SK-N-SH treated with all-trans-retinoic acid at 6 μM for 48 hours (cell line): ENCODE measurements around the gene SLC4A5.
A peak's percentile ranks its signal among the peaks of the same experiment; 100 is the strongest.

Source experiments
- ATAC-seq: fragments of 200-7000 bp; cut with Tn5 transposase; 3 replicates; pipeline ENCODE4 v1.9.1; 2020; ENCODE audit warnings: mild to moderate bottlenecking, moderate library complexity
- ARNTL ChIP-seq: fragments of 450-650 bp; formaldehyde crosslinking; IDR thresholded peaks from 2 replicates; pipeline ENCODE4 v1.5.0; 2020; ENCODE audit warnings: low read depth, mild to moderate bottlenecking, moderate library complexity, borderline replicate concordance
- BACH2 ChIP-seq: fragments of 250-450 bp; sonication (Bioruptor Pico); IDR thresholded peaks from 2 replicates; pipeline ENCODE4 v1.9.0; 2021; ENCODE audit warnings: mild to moderate bottlenecking, borderline replicate concordance
- CREB5 ChIP-seq: fragments of 250-450 bp; sonication (Bioruptor Pico); IDR thresholded peaks from 2 replicates; pipeline ENCODE4 v1.5.1; 2020; ENCODE audit warnings: low read depth, mild to moderate bottlenecking, moderate library complexity
- CSDC2 ChIP-seq: fragments of 250-450 bp; sonication (Bioruptor Pico); IDR thresholded peaks from 2 replicates; pipeline ENCODE4 v1.5.0; 2020; ENCODE audit warnings: mild to moderate bottlenecking, moderate library complexity
- ISL1 ChIP-seq: fragments of 250-450 bp; sonication (Bioruptor Pico); IDR thresholded peaks from 2 replicates; pipeline ENCODE4 v2.1.2; 2022; ENCODE audit warnings: mild to moderate bottlenecking, moderate library complexity
- OSR1 ChIP-seq: fragments of 250-450 bp; sonication (Bioruptor Pico); IDR thresholded peaks from 2 replicates; pipeline ENCODE4 v1.8.0; 2022; ENCODE audit warnings: moderate library complexity, mild to moderate bottlenecking, inconsistent platforms
- POU6F1 ChIP-seq: fragments of 250-450 bp; sonication (Bioruptor Pico); IDR thresholded peaks from 2 replicates; pipeline ENCODE4 v1.8.0; 2021; ENCODE audit warnings: low read depth, mild to moderate bottlenecking, moderate library complexity, borderline replicate concordance
- PPARA ChIP-seq: fragments of 250-450 bp; sonication (Bioruptor Pico); IDR thresholded peaks from 2 replicates; pipeline ENCODE4 v1.5.0; 2020; ENCODE audit warnings: mild to moderate bottlenecking, borderline replicate concordance
- RARB ChIP-seq: fragments of 250-450 bp; sonication (Bioruptor Pico); IDR thresholded peaks from 2 replicates; pipeline ENCODE4 v1.8.0; 2021; ENCODE audit warnings: mild to moderate bottlenecking, moderate library complexity
- TCF4 ChIP-seq: fragments of 250-450 bp; sonication (Bioruptor Pico); IDR thresholded peaks from 2 replicates; pipeline ENCODE4 v1.8.0; 2021; ENCODE audit warnings: mild to moderate bottlenecking, moderate library complexity, borderline replicate concordance
- TOX ChIP-seq: fragments of 250-450 bp; sonication (Bioruptor Pico); IDR thresholded peaks from 2 replicates; pipeline ENCODE4 v1.8.0; 2021; ENCODE audit warnings: mild to moderate bottlenecking, moderate library complexity, borderline replicate concordance
- TSHZ2 ChIP-seq: fragments of 250-450 bp; sonication (Bioruptor Pico); IDR thresholded peaks from 2 replicates; pipeline ENCODE4 v1.5.0; 2020; ENCODE audit warnings: mild to moderate bottlenecking, moderate library complexity
- ZC3H10 ChIP-seq: fragments of 250-450 bp; sonication (Bioruptor Pico); IDR thresholded peaks from 2 replicates; pipeline ENCODE4 v1.5.1; 2021; ENCODE audit warnings: mild to moderate bottlenecking, moderate library complexity
- ZFP3 ChIP-seq: fragments of 250-450 bp; sonication (Bioruptor Pico); IDR thresholded peaks from 2 replicates; pipeline ENCODE4 v1.5.0; 2020; ENCODE audit warnings: mild to moderate bottlenecking, moderate library complexity
- ZFP30 ChIP-seq: fragments of 450-650 bp; formaldehyde crosslinking; IDR thresholded peaks from 2 replicates; pipeline ENCODE4 v1.5.0; 2022; ENCODE audit warnings: mild to moderate bottlenecking, moderate library complexity
- ZNF565 ChIP-seq: fragments of 450-650 bp; formaldehyde crosslinking; conservative IDR thresholded peaks from 2 replicates; pipeline ENCODE4 v1.5.0; 2020; ENCODE audit warnings: low read depth, mild to moderate bottlenecking, moderate library complexity
- ZNF8 ChIP-seq: fragments of 450-650 bp; formaldehyde crosslinking; IDR thresholded peaks from 2 replicates; pipeline ENCODE4 v1.5.0; 2020; ENCODE audit warnings: mild to moderate bottlenecking, moderate library complexity

The SLC4A5 gene

GRCh38 chr2:74264281-74264680 lies 78.9 kb downstream of the SLC4A5 start:
- ATAC-seq: no peak
- TF ChIP-seq ZFP3 (CRISPR knock-in tag) (no peak), ISL1 (CRISPR knock-in tag) (no peak), PPARA (CRISPR knock-in tag) (no peak), CSDC2 (no peak), TCF4 (CRISPR knock-in tag) (no peak), ZNF565 (CRISPR knock-in tag) (no peak), TOX (CRISPR knock-in tag) (no peak), OSR1 (CRISPR knock-in tag) (no peak), CREB5 (CRISPR knock-in tag) (no peak), BACH2 (CRISPR knock-in tag) (no peak), RARB (CRISPR knock-in tag) (no peak), ZFP30 (CRISPR knock-in tag) (no peak), TSHZ2 (no peak), POU6F1 (no peak)
- TF ChIP-seq, all 23 proteins: peak for 0

GRCh38 chr2:74262681-74263080 lies 80.5 kb downstream of the SLC4A5 start:
- no peak for ATAC-seq
- TF ChIP-seq CREB5 (CRISPR knock-in tag): no peak
- no peak for TF ChIP-seq ZFP3 (CRISPR knock-in tag)
- no peak for TF ChIP-seq ARNTL
- TF ChIP-seq TOX (CRISPR knock-in tag): no peak
- TF ChIP-seq BACH2 (CRISPR knock-in tag): no peak
- no peak for TF ChIP-seq ZC3H10
- TF ChIP-seq CSDC2: no peak
- TF ChIP-seq ZNF8 (CRISPR knock-in tag): no peak

GRCh38 chr2:74261204-74261864 lies 81.9 kb downstream of the SLC4A5 start:
- no peak for TF ChIP-seq RARB (CRISPR knock-in tag)
- no peak for TF ChIP-seq TSHZ2
- no peak for TF ChIP-seq ARNTL
- TF ChIP-seq ZNF8 (CRISPR knock-in tag): no peak
- TF ChIP-seq CREB5 (CRISPR knock-in tag): no peak
- peak; percentile 91 for ATAC-seq
